Measurements from ENCODE around the gene RREB1.

- TF ChIP-seq CTCF (IDR thresholded peaks at IDR 0.05; ENCODE audit: borderline replicate concordance, extremely low read depth, low read length, poor library complexity, severe bottlenecking) (no peak), EZH2 (IDR thresholded peaks at IDR 0.05; ENCODE audit: borderline replicate concordance, low read depth, low read length, severe bottlenecking) (no peak)
These were observed 122.5 kb downstream of the RREB1 start for GRCh38 chr6:7230327-7230691.
